8988T (cell line): Measurements from ENCODE around the gene TTPAL.

Experiments used
- DNase-seq: peaks from one replicate; pipeline ENCODE4 v3.0.0; 2011

The TTPAL gene, protein sequence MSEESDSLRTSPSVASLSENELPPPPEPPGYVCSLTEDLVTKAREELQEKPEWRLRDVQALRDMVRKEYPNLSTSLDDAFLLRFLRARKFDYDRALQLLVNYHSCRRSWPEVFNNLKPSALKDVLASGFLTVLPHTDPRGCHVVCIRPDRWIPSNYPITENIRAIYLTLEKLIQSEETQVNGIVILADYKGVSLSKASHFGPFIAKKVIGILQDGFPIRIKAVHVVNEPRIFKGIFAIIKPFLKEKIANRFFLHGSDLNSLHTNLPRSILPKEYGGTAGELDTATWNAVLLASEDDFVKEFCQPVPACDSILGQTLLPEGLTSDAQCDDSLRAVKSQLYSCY

DNA sequence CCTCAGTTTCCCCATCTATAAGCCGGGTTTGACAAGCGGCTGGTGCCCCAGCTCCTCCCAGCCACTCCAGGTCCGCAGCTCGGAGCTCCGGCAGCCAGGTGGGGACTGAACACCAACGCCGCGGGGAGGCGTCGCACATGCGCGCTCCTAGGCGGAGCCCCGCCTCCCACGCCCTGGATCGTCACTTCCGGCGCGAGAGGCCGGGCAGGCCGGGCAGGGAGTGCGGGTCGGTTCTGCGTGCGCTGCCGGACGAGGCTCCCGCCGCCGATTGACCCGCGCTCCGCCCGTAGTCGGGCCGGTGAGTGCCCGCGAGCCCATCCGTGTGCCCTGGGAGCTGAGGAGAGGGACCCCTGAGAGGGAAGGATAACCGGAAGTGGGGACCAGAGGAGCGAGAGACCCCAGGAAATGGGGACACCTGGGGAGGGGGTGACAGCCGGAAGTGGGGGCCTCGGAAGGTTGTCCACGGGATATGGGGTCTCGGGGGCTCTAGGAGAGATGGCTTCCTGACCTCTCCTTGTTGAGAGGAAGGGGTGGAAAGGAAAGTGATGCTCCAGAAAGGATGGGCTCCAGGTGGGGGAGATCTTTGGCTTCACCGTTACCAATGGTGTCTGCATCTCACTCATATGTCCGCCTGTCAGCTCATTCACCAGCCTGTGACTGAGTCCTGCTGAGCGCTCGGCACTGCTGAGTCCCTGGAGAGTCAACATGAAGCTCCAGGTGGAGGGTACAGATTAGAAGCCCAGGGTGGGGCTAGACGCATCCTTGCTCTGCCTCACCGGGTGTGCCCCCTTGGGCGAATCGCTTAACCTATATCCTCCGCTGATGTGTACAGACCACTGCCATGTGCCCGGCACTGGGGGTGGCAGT is at the start of gene TTPAL:
Gene TTPAL (plus strand): TSS at position 181 of the 867 bp plus-strand sequence. CDS start 4,126 bp downstream, outside the sequence.
- peak; percentile 84 for DNase-seq

DNA sequence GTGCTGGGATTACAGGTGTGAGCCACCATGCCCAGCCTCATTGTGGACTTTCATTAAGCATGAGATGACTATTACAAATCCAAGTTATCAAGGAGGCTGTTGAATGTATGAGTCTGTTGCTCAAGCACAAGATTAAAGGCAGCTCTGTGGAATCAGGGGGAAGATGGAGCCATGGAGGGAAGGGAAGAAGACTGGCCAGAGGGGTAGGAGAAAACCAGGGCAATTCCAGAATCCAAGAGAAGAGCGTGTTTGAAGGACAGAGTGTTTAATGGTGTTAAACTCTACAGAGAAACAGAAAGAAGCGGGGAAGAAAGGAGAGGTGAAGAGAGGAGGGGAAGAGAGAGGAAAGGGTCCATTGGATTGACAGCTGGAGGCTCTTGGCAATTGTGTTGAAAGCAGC is 49.8 kb upstream of the TTPAL start:
- DNase-seq, result no peak

DNA sequence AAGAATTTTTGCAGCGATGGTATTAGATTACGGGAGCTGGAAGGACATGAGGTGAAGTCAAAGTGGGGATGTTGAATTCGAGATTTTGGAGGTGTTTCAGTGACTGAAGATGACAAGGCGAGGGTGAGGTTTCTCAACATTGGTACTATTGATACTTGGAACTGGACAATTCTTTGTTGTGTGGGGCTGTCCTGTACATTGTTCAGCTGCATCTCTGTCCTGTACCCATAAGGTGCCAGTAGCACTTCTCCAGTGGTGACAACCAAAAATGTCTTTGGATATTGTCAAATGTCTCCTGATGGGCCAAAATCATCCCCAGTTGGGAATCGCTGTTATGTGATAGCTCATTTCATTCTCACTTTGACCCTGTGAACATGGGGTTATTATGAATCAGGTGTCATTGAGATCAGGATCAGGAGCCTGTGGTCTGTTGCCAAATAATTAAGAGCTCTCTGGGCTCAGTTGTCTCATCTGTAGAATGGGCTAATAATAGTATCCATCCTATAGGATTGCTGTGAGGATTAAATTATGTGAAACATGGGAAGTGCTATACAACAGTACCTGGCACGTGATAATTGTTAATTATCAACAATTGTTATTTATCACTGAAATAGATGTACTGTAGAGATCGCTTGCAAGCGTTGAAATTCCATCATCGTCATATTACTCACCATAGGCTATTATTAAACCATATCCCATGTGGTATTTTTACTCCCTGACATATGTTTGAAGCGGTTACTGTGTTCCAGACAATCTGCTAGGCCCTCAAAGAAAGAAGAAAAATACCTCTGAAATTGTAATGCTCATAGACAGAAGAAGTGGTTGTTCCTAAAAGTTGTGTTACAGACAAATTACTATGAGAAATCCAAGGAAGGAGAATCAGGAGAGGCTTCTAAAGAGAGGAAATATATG is 48.5 kb upstream of the TTPAL start:
- DNase-seq, result no peak

DNA sequence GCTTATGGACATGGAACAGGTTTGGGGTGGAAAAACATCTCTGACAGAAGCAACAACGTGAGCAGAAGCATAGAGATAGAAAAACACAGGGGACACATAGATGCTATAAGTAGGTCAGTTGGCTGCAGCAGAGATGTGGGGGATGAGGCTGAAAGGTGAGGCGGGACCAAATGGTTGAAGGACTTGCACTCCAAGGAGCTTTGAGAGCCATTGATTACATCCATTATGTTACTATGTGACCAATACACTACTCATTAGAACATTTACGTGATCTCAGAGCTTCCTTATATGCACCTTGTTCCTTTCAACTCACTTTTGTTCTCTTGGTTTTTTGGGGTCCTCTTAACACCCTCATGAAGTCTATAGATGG is 47.9 kb upstream of the TTPAL start:
- no peak for DNase-seq

DNA sequence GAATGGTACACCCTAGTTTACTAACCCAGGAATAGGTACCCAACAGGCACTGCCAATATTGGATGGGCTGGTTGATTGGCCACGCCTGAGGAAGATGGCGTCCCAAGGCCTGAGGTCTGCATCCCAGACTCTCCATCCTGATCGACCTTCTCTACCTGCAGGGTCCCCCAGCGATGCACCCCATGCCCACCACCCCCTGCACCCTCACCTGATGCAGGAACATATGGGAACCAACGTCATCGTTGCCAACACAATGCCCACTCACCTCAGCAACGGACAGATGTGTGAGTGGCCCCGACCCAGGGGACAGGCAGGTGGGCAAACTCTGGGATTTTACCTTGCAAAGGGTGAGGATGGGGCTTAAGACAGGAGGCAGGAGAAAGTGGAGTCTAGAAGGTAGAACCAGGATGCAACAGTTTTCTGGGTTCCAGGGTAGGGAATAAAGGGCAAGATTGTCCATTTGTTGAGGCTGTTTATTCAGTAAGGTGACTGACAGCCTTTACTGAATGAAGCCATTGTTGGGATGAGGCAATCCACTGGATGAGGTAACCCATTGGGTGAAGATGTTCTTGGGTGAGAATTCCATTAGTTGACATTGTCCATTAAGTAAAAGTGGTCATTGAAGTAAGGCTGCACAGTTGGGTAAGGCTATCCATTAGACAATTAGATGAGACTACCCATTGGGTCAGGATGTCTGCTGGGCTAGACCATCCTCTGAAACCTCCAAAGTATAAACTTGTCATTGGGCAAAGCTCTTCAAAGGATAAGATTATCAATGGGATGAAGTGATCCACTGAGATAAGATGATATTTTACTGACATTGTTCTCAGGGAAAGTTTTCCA is 47.3 kb upstream of the TTPAL start:
- no peak for DNase-seq

DNA sequence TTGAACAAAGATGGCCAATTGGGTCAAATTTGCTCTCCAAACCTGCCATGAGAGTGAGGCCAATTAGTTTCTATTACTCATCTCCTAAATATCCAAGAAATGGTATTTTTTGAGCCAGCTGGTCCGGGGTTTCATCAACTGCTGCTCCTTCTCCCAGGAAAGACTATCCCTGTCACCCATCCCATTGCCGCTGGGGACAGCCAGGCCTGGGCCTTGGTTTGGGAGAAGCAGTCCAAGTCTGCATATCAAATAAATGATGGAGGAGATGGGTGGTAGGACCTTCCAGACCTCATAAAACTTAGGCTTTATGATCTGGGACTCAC is 46.7 kb upstream of the TTPAL start:
- DNase-seq, result no peak

DNA sequence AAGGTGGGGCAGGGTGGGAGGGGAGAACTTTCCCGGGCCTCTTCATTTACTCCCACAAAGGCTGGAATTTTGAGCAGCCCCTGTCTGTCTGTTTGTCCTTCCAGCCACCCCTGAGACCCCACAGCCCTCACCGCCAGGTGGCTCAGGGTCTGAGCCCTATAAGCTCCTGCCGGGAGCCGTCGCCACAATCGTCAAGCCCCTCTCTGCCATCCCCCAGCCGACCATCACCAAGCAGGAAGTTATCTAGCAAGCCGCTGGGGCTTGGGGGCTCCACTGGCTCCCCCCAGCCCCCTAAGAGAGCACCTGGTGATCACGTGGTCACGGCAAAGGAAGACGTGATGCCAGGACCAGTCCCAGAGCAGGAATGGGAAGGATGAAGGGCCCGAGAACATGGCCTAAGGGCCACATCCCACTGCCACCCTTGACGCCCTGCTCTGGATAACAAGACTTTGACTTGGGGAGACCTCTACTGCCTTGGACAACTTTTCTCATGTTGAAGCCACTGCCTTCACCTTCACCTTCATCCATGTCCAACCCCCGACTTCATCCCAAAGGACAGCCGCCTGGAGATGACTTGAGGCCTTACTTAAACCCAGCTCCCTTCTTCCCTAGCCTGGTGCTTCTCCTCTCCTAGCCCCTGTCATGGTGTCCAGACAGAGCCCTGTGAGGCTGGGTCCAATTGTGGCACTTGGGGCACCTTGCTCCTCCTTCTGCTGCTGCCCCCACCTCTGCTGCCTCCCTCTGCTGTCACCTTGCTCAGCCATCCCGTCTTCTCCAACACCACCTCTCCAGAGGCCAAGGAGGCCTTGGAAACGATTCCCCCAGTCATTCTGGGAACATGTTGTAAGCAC is 46.0 kb upstream of the TTPAL start:
- no peak for DNase-seq

DNA sequence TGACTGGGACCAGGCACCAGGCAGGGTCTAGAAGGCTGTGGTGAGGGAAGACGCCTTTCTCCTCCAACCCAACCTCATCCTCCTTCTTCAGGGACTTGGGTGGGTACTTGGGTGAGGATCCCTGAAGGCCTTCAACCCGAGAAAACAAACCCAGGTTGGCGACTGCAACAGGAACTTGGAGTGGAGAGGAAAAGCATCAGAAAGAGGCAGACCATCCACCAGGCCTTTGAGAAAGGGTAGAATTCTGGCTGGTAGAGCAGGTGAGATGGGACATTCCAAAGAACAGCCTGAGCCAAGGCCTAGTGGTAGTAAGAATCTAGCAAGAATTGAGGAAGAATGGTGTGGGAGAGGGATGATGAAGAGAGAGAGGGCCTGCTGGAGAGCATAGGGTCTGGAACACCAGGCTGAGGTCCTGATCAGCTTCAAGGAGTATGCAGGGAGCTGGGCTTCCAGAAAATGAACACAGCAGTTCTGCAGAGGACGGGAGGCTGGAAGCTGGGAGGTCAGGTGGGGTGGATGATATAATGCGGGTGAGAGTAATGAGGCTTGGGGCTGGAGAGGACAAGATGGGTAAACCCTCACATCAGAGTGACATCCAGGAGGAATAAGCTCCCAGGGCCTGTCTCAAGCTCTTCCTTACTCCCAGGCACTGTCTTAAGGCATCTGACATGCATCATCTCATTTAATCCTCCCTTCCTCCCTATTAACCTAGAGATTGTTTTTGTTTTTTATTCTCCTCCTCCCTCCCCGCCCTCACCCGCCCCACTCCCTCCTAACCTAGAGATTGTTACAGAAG is 45.2 kb upstream of the TTPAL start:
- DNase-seq, result no peak

DNA sequence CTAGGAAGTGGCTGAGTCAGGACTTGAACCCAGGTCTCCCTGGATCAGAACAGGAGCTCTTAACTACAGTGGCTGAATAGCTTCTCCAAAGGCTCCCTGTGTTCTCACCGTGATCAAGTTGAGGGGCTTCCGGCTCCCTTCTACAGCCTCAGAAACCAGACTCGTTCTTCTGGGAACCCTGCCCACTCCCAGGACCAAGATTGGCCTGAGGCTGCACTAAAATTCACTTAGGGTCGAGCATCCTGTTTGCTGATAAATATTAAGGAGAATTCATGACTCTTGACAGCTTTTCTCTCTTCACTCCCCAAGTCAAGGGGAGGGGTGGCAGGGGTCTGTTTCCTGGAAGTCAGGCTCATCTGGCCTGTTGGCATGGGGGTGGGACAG is 44.6 kb upstream of the TTPAL start:
- no peak for DNase-seq

DNA sequence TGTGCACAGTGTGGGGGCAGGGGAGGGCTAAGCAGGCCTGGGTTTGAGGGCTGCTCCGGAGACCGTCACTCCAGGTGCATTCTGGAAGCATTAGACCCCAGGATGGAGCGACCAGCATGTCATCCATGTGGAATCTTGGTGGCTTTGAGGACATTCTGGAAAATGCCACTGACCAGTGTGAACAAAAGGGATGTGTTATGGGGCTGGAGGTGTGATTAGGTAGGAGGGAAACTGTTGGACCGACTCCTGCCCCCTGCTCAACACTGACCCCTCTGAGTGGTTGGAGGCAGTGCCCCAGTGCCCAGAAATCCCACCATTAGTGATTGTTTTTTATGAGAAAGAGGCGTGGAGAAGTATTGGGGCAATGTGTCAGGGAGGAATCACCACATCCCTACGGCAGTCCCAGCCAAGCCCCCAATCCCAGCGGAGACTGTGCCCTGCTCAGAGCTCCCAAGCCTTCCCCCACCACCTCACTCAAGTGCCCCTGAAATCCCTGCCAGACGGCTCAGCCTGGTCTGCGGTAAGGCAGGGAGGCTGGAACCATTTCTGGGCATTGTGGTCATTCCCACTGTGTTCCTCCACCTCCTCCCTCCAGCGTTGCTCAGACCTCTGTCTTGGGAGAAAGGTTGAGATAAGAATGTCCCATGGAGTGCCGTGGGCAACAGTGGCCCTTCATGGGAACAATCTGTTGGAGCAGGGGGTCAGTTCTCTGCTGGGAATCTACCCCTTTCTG is 44.0 kb upstream of the TTPAL start:
- DNase-seq, result no peak

DNA sequence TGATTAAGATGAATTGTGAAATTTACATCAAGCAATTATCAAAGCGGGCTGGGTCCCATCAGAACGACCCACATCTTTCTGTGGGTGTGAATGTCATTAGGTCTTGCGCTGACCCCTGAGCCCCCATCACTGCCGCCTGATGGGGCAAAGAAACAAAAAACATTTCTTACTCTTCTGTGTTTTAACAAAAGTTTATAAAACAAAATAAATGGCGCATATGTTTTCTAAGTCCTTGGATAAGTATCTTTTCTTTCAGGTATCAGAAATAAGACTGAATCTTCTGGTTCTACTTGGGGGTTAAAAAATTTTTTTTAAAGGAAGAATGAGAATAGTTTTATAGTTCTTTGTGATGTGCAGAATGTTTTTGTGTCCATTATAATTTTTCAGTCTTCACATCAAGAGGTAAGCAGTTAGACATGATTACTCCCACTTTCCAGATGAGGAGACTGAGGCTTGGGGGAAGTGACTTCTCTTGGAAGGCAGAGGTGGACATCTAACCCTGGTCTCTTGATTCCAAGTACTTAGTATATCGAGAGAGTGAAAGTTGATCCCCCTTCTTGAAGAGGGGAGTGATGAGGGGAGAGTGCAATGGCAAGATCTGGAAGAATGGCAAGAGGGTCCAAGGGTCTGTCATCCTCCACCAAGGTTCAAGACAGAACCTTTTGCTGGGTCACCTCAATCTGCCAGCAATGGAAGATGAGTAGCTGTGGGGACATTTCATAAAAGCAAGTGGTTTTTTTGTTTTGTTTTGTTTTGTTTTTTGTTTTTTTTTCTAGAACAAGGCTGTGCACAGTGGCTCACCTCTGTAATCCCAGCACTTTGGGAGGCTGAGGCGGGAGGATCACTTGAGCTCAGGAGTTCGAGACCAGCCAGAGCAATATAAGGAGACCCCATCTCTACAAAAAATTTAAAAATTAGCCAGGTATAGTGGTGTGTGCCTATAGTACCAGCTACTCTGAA is 42.8 kb upstream of the TTPAL start:
- no peak for DNase-seq

DNA sequence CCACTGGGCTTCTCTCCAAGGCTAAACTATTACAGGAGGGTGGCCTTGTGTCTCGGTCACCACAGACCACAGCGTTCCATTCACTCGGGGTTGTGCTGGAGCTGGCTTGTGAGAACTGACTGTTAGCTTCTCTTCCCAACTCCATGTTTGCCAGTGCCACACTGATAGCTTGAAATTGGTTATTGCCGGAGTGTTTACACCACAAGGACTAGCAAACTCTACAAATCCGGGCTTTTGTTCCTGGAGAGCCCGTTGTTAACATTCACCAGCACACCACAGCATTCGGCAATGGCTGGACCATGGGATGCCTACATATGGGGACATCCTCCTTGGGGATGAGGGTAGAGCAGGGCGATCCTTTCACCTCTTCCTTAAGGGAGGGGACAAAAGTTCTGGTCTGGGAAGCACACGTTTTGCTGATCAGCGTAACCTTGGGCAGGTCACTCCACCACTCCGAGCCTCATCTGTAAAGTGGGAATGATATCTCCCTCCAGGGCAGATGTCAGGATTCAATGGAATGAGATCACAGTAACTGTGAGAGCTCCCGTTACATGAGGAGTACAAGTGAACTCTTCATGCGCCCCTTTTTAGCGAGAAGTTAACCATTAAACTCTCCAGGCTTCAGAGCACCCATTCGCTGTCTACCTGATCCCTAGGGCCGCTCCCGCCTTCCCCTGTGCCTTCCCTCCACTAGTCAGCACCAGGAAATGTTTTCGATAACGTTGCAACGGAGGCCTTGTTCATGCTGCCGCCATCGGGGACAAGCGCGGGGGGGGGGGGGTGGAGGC is 41.7 kb upstream of the TTPAL start:
- DNase-seq, result no peak

DNA sequence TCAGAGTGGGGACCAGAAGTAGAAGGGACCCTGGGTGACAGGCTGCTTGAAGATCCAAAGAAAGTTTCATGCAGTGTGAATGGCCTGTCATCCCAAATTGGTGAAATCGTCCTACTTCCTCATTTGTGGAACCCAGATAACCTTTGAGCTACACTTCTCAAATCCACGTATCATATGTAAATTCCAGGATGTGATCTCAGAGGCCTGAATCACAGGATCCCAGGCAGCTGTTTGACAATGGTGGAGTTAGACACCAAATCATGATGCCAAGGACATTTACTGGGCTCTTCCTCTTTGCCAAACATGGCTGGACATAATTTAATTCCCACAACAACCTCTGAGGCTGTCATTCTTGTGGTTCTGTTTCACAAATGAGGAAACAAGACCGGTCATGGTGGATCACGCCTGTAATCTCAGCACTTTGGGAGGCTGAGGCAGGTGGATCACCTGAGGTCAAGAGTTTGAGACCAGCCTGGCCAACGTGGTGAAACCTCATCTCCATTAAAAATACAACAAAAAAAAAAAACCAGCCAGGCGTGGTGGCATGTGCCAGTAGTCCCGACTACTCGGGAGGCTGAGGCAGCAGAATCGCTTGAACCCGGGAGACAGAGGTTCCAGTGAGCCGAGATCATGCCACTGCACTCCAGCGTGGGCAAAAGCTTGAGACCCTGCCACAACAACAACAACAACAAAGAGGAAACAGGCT is 39.9 kb upstream of the TTPAL start:
- DNase-seq, result no peak

DNA sequence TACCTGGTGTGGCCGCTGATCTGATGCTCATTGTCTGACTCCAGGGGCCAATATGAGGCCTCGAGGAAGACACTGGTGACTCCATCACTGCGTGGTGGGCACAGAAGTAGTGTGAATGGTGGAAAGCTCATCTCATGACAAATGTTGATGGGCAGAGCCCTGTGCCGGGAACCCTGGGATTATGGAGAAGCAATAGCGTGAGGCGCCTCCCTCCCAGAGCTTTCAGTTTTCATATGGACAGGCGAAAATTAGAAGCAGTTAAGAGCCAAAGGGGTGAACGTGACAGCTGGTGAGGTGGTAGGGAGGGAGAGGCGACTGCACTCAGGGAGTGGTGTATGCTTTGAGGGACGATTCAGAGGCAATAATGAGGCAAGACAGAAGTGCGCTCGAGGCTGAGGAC is 39.3 kb upstream of the TTPAL start:
- DNase-seq, result no peak

DNA sequence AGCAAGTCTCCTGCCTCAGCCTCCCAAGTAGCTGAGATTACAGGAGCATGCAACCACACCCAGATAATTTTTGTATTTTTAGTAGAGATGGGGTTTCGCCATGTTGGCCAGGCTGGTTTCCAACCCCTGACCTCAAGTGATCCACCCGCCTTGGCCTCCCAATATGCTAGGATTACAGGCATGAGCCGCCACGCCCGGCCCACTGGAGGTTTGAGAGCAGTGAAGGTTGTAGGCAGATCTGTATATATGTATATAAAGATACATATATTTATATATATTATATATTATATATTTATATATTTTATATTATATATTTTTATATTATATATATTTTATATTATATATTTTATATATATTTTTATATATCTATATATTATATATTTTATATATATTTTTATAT is 38.2 kb upstream of the TTPAL start:
- DNase-seq, result no peak

DNA sequence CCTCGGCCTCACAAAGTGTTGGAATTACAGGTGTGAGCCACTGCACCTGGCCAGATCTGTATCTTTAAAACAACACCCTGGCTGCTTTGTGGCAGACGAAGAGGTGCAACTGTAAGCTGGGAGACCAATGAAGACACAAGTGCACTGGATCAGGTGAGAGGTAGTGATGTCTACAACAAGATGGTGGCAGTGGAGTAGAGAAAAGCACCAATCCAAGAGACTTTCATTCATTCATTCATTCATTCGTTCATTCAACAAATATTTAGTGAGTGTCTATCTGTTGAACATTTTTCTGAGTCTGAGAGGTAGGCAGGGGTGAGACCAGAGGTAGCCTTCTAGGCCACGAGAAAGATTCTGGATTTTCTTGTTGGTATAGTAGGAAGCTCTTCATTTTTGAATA is 36.9 kb upstream of the TTPAL start:
- DNase-seq, result no peak

DNA sequence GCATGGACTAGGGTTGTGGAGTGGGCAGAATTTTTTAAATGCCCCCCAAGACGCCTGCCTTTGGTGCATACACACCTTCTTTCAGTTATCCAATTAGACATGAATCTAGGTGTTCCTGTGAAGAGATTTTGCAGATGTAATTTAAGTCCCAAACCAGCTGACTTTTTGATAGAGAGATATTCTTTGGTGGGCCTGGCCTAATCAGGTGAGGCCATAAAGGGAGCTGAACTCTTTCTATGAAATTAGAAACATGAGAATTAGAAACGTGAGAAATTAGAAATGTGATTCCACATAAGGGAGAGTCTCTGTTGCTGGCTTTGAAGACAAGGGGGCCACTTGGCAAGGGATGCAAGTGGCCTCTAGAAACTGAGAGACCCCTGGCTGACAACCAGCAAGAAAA is 36.4 kb upstream of the TTPAL start:
- no peak for DNase-seq
